Epithelial cell of proximal tubule (primary cell): Measurements from ENCODE around the gene LRBA. TPM values are rescaled to one million over a fixed set of nuclear protein-coding genes. Genes with fewer than 3 reads are reported as not detected.

Source experiments
- DNase-seq: peaks from one replicate; pipeline ENCODE4 v3.0.0-alpha.2; 2011; ENCODE audit warnings: low read depth
- H3K4me3 ChIP-seq: 2 replicates; pipeline ENCODE4 v1.5.1; 2011; ENCODE audit warnings: low read depth, mild to moderate bottlenecking, low read length
- CTCF ChIP-seq: conservative IDR thresholded peaks from 2 replicates; pipeline ENCODE4 v1.5.1; 2012; ENCODE audit warnings: low read depth, mild to moderate bottlenecking, low read length
- total RNA-seq: library from RNA; depleted of rRNA; stranded (reverse); fragments of >200 nt; gene quantifications from 2 replicates; pipeline ENCODE4 v1.2.3, GENCODE V29; 2015

LRBA gene
- total RNA-seq, 1 donor from 2014 or later = 58.9 TPM

GRCh38 chr4:150265806-150266205 lies 749.3 kb downstream of the LRBA start:
- DNase-seq = no peak
- no peak for TF ChIP-seq CTCF
- no peak overlapping the region for H3K4me3 ChIP-seq

GRCh38 chr4:150264595-150265161 lies 750.4 kb downstream of the LRBA start:
- TF ChIP-seq CTCF = no peak
- DNase-seq = no peak
- no peak overlapping the region for H3K4me3 ChIP-seq

- no peak for DNase-seq
- no peak for TF ChIP-seq CTCF
- no peak overlapping the region for H3K4me3 ChIP-seq
These were observed 752.5 kb downstream of the LRBA start for GRCh38 chr4:150262611-150263010.

GRCh38 chr4:150261571-150261970 lies 753.5 kb downstream of the LRBA start:
- no peak overlapping the region for H3K4me3 ChIP-seq
- DNase-seq = no peak
- TF ChIP-seq CTCF = no peak

- DNase-seq = no peak
- TF ChIP-seq CTCF = no peak
- H3K4me3 ChIP-seq = no peak overlapping the region
These were observed 755.1 kb downstream of the LRBA start for GRCh38 chr4:150259861-150260567.

GRCh38 chr4:150258569-150258968 lies 756.5 kb downstream of the LRBA start:
- no peak for TF ChIP-seq CTCF
- DNase-seq = no peak
- H3K4me3 ChIP-seq = no peak overlapping the region
